Activated T-cell treated with anti-CD3 and anti-CD28 coated beads, Interleukin-2, amount 50 U/mL, for 72 hours (primary cell): Measurements from ENCODE around the gene LRP1. TPM values are rescaled to one million over a fixed set of nuclear protein-coding genes. Genes with fewer than 3 reads are reported as not detected.
A peak's percentile ranks its signal among the peaks of the same experiment; 100 is the strongest.

ENCODE experiments used
- ATAC-seq, 2 donors: fragments of 150-1000 bp; cut with Tn5 transposase; replicated peaks in 1 of 2; 2 replicates each; pipeline ENCODE4 v1.10.0; 2021; ENCODE audit warnings: moderate library complexity in 2 of 2, mild to moderate bottlenecking in 1 of 2
- DNase-seq, 2 donors: peaks; one replicate each; pipeline ENCODE4 v3.0.0; 2021 to 2022; ENCODE audit warnings: mixed read lengths in 1 of 2
- H3K27ac Mint-ChIP-seq: one replicate; pipeline ENCODE4 v1.8.0; 2022; ENCODE audit warnings: mild to moderate bottlenecking, moderate library complexity, mixed read lengths
- H3K27me3 Mint-ChIP-seq: one replicate; pipeline ENCODE4 v1.8.0; 2022; ENCODE audit warnings: low read depth, mixed read lengths
- H3K36me3 Mint-ChIP-seq, 2 donors: one replicate each; pipeline ENCODE4 v1.8.0; 2022; ENCODE audit warnings: mixed read lengths in 2 of 2, mild to moderate bottlenecking in 1 of 2; ENCODE audit not compliant: insufficient read depth in 2 of 2
- H3K4me1 Mint-ChIP-seq: one replicate; pipeline ENCODE4 v1.8.0; 2022; ENCODE audit warnings: low read depth, mixed read lengths
- H3K4me3 Mint-ChIP-seq, 2 donors: one replicate each; pipeline ENCODE4 v1.8.0; 2022; ENCODE audit warnings: mild to moderate bottlenecking in 2 of 2, mixed read lengths in 2 of 2, moderate library complexity in 2 of 2
- H3K9me3 Mint-ChIP-seq, 2 donors: one replicate each; pipeline ENCODE4 v1.8.0; 2022; ENCODE audit warnings: mixed read lengths in 2 of 2
- total RNA-seq, 2 donors: library from RNA; stranded (reverse); gene quantifications; one replicate each; pipeline ENCODE4 v1.2.3, GENCODE V29; 2022

The LRP1 gene
- total RNA-seq, 2 donors from 2014 or later: 3.2 to 4.8 TPM

DNA sequence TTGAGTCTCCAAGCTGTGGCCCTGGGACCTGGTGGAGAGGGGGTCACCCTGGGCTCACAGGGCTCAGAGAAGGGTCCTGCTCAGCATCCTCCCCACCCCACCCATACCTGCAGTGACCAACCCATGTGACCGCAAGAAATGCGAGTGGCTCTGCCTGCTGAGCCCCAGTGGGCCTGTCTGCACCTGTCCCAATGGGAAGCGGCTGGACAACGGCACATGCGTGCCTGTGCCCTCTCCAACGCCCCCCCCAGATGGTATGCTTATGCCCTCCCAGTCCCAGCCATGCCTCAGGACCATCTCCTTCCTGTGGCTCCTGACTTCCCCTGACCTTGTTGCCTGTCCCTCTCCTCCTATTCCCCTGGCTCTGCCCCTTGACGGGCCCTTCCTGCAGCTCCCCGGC is 81.6 kb downstream of the LRP1 start:
- H3K27ac Mint-ChIP-seq: no peak overlapping the region
- no peak for DNase-seq
- H3K36me3 Mint-ChIP-seq: no peaks in the 10 kb centered on the region
- peaks cover 15% of the 10 kb centered on the region for H3K4me1 Mint-ChIP-seq
- no peak overlapping the region for H3K4me3 Mint-ChIP-seq
- H3K9me3 Mint-ChIP-seq: no peaks in the 10 kb centered on the region
- peaks cover 17% of the 10 kb centered on the region for H3K27me3 Mint-ChIP-seq
- no peak for ATAC-seq

DNA sequence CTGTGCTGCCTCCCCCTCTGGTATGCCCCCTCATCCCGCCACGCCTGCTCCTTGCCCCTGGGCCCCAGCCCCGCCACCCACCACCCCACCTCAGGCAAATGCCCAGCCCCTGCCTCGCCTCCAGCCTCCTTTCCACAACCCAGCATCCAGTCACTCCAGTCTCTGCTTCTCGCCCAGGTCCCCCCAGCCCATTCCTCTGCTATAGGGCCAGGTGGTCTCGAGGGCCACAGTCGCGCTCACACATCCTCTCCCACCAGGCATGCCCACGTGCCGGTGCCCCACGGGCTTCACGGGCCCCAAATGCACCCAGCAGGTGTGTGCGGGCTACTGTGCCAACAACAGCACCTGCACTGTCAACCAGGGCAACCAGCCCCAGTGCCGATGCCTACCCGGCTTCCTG is 82.2 kb downstream of the LRP1 start:
- H3K9me3 Mint-ChIP-seq: no peaks in the 10 kb centered on the region
- peaks cover 19% of the 10 kb centered on the region for H3K4me1 Mint-ChIP-seq
- peaks cover 23% of the 10 kb centered on the region for H3K27me3 Mint-ChIP-seq
- H3K4me3 Mint-ChIP-seq: no peak overlapping the region
- no peaks in the 10 kb centered on the region for H3K36me3 Mint-ChIP-seq
- DNase-seq (no peak), ATAC-seq (no peak)
- H3K27ac Mint-ChIP-seq: no peak overlapping the region

- peaks cover 25% of the 10 kb centered on the region for H3K4me1 Mint-ChIP-seq
- no peak overlapping the region for H3K4me3 Mint-ChIP-seq
- H3K27me3 Mint-ChIP-seq: peaks cover 29% of the 10 kb centered on the region
- no peak for ATAC-seq
- no peaks in the 10 kb centered on the region for H3K9me3 Mint-ChIP-seq
- no peak overlapping the region for H3K27ac Mint-ChIP-seq
- H3K36me3 Mint-ChIP-seq: no peaks in the 10 kb centered on the region
- DNase-seq: no peak
Observed at GRCh38 chr12:57210926-57211692, 82.8 kb downstream of the LRP1 start.

DNA sequence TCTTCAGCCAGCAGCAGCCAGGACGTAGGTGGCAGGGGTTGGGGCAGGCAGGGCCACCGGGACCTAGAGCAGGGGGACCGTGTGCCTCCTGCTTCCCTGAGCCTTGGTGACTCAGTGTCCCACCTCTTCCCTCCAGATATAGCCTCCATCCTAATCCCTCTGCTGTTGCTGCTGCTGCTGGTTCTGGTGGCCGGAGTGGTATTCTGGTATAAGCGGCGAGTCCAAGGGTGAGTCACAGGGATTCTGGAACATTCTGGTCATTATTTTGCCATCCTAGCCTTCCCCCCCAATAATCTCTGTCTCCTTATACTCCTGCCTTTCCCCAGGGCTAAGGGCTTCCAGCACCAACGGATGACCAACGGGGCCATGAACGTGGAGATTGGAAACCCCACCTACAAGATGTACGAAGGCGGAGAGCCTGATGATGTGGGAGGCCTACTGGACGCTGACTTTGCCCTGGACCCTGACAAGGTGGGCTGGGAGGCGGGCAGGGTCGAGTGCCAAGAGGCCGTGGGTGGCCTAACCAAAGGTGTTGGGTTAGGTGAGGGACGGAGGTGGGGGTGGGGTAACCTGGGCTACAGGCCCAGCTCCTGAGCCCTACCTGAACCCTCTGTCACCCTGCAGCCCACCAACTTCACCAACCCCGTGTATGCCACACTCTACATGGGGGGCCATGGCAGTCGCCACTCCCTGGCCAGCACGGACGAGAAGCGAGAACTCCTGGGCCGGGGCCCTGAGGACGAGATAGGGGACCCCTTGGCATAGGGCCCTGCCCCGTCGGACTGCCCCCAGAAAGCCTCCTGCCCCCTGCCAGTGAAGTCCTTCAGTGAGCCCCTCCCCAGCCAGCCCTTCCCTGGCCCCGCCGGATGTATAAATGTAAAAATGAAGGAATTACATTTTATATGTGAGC is 83.8 kb downstream of the LRP1 start:
- DNase-seq (no peak), ATAC-seq (no peak)
- Mint-ChIP-seq H3K36me3 (no peaks in the 10 kb centered on the region), H3K9me3 (no peaks in the 10 kb centered on the region), H3K27ac (no peak overlapping the region), H3K4me3 (no peak overlapping the region), H3K27me3 (peaks cover 30% of the 10 kb centered on the region), H3K4me1 (peaks cover 26% of the 10 kb centered on the region)

DNA sequence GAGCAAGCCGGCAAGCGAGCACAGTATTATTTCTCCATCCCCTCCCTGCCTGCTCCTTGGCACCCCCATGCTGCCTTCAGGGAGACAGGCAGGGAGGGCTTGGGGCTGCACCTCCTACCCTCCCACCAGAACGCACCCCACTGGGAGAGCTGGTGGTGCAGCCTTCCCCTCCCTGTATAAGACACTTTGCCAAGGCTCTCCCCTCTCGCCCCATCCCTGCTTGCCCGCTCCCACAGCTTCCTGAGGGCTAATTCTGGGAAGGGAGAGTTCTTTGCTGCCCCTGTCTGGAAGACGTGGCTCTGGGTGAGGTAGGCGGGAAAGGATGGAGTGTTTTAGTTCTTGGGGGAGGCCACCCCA is 84.4 kb downstream of the LRP1 start:
- Mint-ChIP-seq H3K27ac (no peak overlapping the region), H3K4me1 (peaks cover 32% of the 10 kb centered on the region), H3K36me3 (peaks cover 0 to 3% of the 10 kb centered on the region in 2 donors), H3K27me3 (peaks cover 36% of the 10 kb centered on the region), H3K9me3 (no peaks in the 10 kb centered on the region), H3K4me3 (no peak overlapping the region)
- ATAC-seq (no peak), DNase-seq (no peak)

DNA sequence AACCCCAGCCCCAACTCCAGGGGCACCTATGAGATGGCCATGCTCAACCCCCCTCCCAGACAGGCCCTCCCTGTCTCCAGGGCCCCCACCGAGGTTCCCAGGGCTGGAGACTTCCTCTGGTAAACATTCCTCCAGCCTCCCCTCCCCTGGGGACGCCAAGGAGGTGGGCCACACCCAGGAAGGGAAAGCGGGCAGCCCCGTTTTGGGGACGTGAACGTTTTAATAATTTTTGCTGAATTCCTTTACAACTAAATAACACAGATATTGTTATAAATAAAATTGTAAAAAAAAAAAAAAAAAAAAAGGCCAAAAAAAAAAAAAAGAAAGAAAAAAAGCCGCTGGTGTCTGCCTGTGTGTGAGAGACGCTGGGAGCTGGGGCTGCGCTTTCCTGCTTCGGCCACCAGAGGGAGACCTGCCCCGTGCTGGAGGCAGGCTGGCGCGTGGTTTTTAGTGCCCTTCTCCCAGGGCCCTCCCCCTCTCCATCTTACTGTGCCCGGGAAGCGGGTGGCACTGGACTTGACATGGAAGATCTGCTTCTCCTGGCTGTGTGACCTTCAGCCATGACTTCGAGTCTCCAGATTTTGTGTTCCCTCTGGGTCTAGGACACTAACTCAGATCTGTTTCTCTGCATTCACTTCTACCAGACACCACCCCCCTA is 84.9 kb downstream of the LRP1 start:
- no peak overlapping the region for H3K4me3 Mint-ChIP-seq
- ATAC-seq: peak; percentile 52 to 60

GRCh38 chr12:57213763-57214397 is 85.6 kb downstream of the LRP1 start:
- Mint-ChIP-seq H3K27ac (no peak overlapping the region), H3K27me3 (peaks cover 48% of the 10 kb centered on the region), H3K36me3 (peaks cover 0 to 3% of the 10 kb centered on the region in 2 donors), H3K4me1 (peaks cover 32% of the 10 kb centered on the region), H3K9me3 (no peaks in the 10 kb centered on the region), H3K4me3 (peak overlapping the region; percentile 19 to 46)
- ATAC-seq (no peak), DNase-seq (no peak)

More for the DNA sequence above, 84.9 kb downstream of the LRP1 start:
- Mint-ChIP-seq H3K27ac (no peak overlapping the region), H3K4me1 (peaks cover 32% of the 10 kb centered on the region), H3K36me3 (peaks cover 0 to 3% of the 10 kb centered on the region in 2 donors), H3K9me3 (no peaks in the 10 kb centered on the region), H3K27me3 (peaks cover 41% of the 10 kb centered on the region)
- DNase-seq: peak; percentile 84 to 86

DNA sequence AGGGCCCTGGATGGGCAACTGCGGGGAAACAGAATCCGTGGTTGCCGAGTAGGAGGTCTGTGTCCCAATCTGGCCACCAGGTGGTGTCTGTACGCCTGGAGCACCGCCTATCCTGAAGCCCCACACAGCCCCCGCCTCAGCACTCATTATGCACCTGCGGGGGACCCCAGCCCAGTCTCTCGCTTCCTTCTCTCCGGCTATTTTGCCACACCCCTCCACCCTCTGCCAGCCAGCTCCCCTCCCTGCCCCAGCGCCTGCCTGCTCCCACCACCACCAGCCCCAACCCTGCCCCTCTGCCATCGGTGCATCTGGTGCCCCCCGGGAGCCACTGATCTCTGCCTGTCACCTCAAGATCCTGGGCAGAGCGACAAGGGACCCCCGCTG is 86.1 kb downstream of the LRP1 start:
- peaks cover 0 to 3% of the 10 kb centered on the region in 2 donors for H3K36me3 Mint-ChIP-seq
- ATAC-seq: peak; percentile 49 to 51
- peaks cover 53% of the 10 kb centered on the region for H3K27me3 Mint-ChIP-seq
- peak overlapping the region; percentile 19 to 46 for H3K4me3 Mint-ChIP-seq
- no peak overlapping the region for H3K27ac Mint-ChIP-seq
- H3K4me1 Mint-ChIP-seq: peaks cover 32% of the 10 kb centered on the region
- DNase-seq: peak; percentile 77 to 78
- H3K9me3 Mint-ChIP-seq: no peaks in the 10 kb centered on the region

DNA sequence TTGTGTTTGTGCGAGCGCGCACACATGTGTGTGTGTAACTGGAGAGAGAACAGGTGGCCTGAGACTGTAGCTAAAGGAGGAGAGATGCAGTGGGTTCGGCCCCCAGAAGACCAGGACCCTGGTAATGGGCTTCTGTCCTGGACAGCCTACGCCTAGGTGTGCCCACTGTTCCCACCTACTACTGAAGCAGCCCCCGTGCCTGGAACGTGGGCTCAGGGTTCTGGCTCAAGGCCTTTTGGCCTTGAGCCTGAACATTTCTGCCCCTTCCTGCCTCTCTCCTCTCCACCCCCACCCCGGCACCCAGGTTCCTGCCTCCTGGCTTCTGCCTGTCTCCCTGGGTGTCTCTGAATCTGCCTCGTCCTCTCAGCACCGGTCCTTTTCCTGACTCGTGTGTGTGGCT is 86.8 kb downstream of the LRP1 start:
- peaks cover 60% of the 10 kb centered on the region for H3K27me3 Mint-ChIP-seq
- DNase-seq (no peak), ATAC-seq (no peak)
- no peaks in the 10 kb centered on the region for H3K9me3 Mint-ChIP-seq
- H3K36me3 Mint-ChIP-seq: peaks cover 0 to 3% of the 10 kb centered on the region in 2 donors
- H3K4me3 Mint-ChIP-seq: peak overlapping the region in 1 of 2 donors; percentile 86
- H3K27ac Mint-ChIP-seq: no peak overlapping the region
- peaks cover 32% of the 10 kb centered on the region for H3K4me1 Mint-ChIP-seq

- no peak overlapping the region for H3K27ac Mint-ChIP-seq
- peaks cover 64% of the 10 kb centered on the region for H3K27me3 Mint-ChIP-seq
- H3K9me3 Mint-ChIP-seq: no peaks in the 10 kb centered on the region
- ATAC-seq (peak; percentile 63 to 70), DNase-seq (peak in 1 of 2 donors; percentile 70)
- H3K36me3 Mint-ChIP-seq: peaks cover 0 to 3% of the 10 kb centered on the region in 2 donors
- H3K4me1 Mint-ChIP-seq: peaks cover 34% of the 10 kb centered on the region
- H3K4me3 Mint-ChIP-seq: peak overlapping the region; percentile 59 to 86
Observed at GRCh38 chr12:57215668-57216013, 87.4 kb downstream of the LRP1 start.

- Mint-ChIP-seq H3K4me1 (peaks cover 41% of the 10 kb centered on the region), H3K27ac (no peak within 1 kb of the TSS), H3K36me3 (peaks cover 0 to 3% of the 10 kb centered on the region in 2 donors), H3K9me3 (no peaks in the 10 kb centered on the region), H3K27me3 (peaks cover 70% of the 10 kb centered on the region), H3K4me3 (peak within 1 kb of the TSS; percentile 77 to 87)
- DNase-seq (peak in 1 of 2 donors; percentile 69), ATAC-seq (peak; percentile 39 to 47)
Observed at GRCh38 chr12:57216014-57216911, 88.0 kb downstream of the LRP1 start, which contains the start of gene NXPH4. Gene NXPH4, plus strand, starts transcription at chr12:57216794. Its CDS starts 176 bp downstream, at chr12:57216970.
